Activated gamma-delta T cell (primary cell): Measurements from ENCODE around the gene PRDM4.
A peak's percentile ranks its signal among the peaks of the same experiment; 100 is the strongest.

Source experiments
- DNase-seq: peaks from one replicate; lab custom pipeline; 2025; lab: John Stamatoyannopoulos, UW
- total RNA-seq, 2 donors: gene quantifications; one replicate each; lab custom pipeline; 2026; lab: John Stamatoyannopoulos, UW

PRDM4 gene
- total RNA-seq = 68.2 to 74.4 reads per million in 2 donors

DNA sequence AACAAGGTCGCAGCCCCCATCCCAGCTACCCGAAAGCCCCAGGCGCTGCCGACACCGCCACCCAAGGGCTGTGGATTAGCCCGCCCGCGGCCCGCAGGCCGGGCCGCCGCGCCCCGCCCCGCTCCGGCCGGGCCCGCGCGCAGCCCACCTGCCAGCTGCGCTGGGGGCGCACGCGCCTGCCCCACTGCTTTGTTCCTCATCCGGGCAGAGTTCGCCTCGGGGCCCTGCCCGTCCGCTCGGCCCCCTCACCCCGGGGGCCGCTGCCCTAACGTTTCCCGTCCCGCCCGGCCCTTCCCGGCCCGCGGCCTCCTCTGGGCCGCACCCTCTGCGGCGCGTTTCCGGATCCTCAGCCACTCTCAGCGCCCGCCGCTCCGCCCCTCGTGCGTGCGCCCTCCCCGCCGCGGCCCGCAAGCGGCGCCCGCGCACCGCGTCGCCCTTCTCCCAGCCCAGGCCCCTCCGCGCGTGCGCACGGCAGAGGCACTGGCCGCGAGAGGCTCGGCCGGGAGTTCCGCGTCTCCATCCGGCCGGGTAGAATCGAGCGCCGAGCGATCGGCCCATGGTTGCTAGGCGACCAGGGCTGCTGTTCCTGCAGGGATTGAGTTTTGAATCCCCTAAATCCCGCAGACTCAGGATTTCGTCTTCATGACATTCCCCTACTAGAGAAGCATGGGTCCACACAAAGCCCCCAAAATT lies at the start of gene PRDM4:
Gene PRDM4 (minus strand): TSS at position 329 of the 693 bp plus-strand sequence. CDS start 622 bp downstream, outside the sequence.
- DNase-seq = peak; percentile 89

DNA sequence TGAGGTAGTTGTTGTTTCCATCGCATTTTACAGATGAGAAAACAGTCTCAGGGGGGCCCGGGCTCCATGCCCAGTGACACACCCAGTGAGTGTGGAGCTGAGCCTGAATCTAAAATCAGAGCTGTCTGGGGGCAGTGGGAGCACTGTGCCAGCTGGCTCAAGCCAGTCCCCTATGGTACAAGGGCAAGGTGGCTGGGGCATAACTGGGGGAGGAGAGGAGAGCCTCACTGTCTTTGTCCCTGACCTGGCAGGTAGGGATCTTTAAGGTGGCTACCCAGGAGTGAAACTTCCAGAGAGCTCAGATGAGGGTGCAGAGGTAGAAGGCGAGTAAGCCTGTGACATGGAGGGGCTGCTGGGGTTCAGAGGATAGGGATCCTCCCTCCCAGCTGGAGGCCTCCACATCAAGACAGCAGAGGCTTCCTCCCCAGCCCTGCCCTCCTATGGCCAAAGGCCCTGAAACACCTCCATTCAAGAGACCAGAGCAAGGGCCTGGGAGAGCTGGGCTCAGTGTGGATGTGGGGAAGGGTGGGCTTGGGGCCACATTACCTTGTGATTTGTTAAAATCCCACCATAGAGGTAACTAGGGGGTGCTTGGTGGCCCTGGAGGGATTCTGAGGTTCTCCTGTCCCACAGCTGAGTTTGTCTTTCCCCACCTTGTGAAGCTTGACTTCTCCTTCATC lies 46.7 kb upstream of the PRDM4 start:
- no peak for DNase-seq

DNA sequence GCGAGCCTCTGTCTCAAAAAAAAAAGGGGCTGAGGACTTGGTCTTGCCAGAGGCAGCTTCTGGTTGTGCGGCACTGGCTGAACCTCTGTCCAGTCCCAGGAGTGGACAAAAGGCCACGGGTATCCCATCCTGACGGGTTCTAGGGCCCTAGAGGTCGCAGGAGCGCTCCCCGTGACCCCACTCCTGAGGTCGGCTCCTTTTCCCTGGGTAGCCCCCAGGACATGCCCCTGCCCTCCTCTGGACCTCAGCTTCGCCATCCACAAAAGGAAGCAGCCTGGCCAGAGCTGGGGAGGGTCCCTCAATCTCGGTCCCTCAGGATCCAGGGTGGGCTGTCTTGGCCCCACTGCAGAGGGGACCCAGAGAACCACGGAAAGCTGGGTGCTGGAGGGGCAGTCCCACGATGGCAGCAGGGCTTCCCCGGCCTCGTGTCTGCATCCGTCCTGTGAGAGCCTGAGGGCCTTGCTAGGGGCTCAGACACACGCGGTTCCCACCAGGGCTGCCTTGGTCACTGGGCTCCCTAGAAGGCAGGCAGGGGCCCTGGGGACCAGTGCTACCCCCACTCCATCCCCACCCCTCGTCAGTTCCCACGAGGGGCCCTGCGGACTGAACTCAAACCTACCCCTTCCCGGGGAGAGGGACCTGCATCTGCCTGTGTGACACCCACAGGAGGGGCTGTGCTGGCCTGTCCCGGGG lies 44.7 kb upstream of the PRDM4 start:
- no peak for DNase-seq

GRCh38 chr12:107803092-107803491 lies 42.2 kb upstream of the PRDM4 start:
- no peak for DNase-seq

DNA sequence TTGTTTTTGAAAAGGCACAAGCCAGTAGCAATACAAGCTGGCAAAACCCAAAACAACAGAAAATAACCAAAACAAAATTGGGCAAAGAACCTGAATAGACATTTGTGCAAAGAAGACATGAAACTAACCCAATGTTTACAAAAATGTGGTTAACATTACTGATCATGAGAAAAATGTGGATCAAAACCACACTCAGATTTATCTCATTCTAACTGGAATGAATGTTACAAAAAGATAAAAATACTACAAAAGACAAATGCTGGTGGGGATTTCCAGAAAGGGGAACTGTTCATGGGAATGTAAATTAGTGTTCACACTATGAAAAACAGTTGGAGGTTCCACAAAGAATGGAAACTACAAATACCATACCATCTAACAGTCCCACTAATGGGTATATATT lies 40.2 kb upstream of the PRDM4 start:
- no peak for DNase-seq

GRCh38 chr12:107798580-107798979 lies 37.6 kb upstream of the PRDM4 start:
- DNase-seq = no peak

GRCh38 chr12:107794451-107794850 lies 33.5 kb upstream of the PRDM4 start:
- no peak for DNase-seq

GRCh38 chr12:107791465-107792089 lies 30.6 kb upstream of the PRDM4 start:
- DNase-seq = no peak

GRCh38 chr12:107788690-107789458 lies 27.9 kb upstream of the PRDM4 start:
- no peak for DNase-seq

DNA sequence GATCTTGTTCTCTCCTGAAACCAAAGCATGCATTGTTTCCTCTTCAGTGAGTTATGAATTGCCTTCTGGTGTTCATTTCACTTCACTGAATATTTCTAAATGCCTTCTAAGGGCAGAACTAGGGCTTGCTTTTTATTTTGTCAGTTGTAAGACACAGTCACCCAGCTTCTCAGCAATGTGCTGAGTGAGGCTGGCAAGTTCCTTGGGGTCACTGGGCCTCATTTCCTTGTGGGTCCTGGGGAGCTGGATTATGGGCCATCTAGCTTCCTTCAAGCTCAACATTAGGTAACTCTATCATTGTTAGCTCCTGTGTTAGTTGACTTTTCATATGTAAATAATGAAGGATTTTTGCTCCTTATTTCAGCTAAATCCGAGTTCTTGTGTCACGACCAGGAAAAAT lies 27.3 kb upstream of the PRDM4 start:
- DNase-seq = no peak

DNA sequence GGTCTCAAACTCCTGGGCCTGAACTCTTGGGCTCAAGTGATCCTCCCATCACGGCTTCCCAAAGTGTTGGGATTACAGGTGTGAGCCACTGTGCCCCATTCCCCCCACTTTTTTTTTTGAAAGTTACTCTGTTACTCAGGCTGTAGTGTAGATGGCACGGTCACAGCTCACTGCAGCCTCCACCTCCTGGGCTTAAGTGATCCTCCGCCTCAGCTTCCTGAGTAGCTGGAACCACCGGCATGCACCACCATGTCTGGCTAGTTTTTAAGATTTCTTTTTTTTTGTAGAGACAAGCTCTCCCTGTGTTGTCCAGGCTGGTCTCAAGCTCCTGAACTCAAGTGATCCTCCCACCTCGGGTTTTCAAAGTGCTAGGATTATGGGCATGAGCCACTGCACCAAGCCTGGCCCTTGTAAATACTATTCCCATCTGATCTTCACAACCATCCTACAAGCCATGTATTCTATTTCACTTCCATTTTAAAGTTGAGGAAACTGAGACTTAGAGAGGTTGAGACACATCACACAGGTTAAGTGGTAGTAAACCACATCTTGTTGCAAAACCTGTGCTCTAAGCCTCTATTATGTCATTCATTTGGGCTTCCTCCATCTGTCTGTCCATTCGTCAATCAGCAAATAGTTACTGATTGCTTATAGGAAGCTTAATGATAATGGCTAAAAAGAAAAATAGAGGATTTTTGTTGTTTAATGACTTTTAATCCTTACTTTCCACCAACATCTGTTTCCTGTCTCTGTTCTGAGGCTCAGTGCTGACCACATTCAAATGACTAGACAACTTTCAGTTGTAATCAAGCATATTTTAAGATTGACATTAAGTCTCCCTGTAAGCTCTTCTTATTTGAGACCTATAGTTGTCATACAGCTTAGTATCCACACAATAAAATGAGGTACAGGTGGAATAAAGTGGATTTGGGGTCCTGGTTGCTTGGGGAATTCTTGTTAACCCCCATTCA lies 22.8 kb upstream of the PRDM4 start:
- no peak for DNase-seq

- DNase-seq = no peak
Observed at GRCh38 chr12:107782067-107782466, 21.1 kb upstream of the PRDM4 start.

DNA sequence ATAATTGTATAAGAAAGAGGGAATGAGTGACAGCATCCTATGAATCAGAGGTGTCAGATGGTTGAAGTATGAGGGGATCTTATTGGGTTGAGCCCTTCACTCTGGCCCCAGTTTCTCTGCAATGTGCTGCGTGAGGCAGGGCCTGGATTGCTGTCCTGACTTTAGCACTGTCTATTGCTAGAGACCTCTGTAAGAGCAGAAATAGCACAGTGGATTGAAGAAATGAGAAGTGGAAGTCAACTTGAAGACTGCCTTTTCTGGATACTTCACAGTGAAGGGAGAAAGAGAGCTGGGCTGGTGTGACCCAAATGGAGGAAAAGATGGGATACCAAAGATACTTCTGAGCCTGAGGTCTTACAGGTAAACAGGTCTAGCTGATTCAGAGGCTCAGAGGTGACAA lies 19.4 kb upstream of the PRDM4 start:
- DNase-seq = no peak

GRCh38 chr12:107779077-107779831 lies 18.3 kb upstream of the PRDM4 start:
- DNase-seq = no peak

DNA sequence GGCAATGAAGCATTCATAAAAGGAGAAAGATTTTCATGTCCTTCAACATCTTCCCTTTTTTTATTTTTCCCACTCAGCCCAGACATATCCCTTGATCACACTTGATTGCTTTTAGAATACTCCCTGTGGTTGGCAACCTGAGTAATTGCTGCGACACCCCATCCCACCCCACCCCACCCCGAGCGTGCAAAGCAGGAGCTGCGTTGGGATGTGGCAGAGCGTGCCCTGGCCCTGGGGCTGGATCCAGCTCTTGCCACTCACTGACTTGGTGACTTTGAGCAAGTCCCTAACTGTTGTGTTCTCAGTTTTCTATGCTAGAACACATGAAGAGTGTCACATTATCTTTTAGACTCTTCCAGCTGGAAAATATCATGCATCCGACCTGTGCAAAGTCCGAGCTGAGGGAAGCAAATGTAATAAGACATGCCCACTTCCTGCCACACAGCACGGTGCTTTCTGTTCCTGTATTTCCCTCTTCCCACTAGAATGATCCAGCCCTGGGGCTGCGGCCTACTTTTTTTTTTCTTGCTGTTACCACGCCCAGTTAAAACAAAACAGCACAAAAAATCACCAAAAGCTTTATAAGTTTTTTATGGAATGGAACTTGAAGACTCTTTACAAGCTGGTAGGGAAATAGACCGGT lies 17.6 kb upstream of the PRDM4 start:
- no peak for DNase-seq

DNA sequence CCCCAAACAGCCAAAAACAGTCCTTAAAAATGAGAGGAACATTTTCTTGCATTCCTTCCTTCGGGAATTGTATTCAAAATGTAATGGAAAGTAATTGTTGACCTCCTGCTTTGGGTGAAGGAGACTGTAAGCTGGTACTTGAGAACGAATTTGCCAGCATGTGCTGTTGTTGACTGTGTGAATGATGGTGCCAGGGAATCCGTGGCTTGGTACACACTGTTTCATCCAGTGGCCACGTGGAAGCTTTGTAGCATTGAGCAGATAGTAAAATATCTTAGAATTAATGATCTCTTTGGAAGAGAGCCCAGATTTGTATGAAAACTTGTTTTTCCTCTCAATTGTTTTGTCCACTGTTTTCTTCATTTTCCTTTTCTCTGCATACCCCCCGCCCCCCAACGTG lies 15.2 kb upstream of the PRDM4 start:
- DNase-seq = no peak

DNA sequence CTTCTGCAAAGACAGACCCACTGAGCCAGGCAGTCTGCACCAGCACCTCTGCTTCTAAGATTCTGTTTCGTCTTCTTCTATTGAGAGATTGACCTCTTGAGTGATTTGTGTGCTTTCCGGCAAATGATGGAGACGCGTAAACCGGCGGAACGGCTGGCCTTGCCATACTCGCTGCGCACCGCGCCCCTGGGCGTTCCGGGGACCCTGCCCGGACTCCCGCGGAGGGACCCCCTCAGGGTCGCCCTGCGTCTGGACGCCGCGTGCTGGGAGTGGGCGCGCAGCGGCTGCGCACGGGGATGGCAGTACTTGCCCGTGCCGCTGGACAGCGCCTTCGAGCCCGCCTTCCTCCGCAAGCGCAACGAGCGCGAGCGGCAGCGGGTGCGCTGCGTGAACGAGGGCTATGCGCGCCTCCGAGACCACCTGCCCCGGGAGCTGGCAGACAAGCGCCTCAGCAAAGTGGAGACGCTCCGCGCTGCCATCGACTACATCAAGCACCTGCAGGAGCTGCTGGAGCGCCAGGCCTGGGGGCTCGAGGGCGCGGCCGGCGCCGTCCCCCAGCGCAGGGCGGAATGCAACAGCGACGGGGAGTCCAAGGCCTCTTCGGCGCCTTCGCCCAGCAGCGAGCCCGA lies 14.3 kb upstream of the PRDM4 start:
- no peak for DNase-seq

DNA sequence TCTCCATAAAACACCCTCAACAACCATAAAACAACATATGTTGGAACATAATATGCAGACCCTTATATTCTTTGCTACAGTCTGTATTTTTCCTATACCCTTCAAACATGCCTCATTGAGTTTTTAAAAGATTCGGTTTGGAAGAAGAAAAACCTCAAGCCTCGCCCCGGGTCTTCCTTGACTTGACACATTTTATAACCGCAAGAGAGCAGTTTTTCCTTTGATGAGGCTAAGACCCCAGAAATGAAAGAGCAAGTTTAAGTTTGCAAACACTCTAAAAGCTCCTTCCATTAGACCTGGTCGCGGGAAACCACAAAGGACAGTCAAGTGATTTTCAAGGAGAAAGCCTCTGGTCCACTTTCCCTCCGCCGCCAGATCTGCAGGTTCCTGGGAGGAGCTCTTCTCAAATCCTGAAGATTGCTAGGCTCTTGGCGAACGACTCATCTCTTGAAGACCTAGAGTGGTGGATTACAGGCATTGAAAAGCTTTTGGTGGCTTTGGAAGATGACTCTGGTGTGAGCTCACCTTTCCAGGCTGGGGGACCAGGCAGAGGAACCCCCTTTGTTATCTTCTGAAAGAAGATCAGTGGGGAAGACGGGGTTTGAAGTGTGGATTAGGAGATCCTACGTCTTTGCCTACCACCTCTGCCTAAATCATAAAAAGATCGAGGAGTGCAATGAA lies 13.6 kb upstream of the PRDM4 start, which contains the start of gene ASCL4:
Gene ASCL4 (plus strand): TSS at position 356 of the 681 bp plus-strand sequence. CDS start 515 bp downstream, outside the sequence.
- no peak for DNase-seq
